Activated CD8-positive, alpha-beta memory T cell treated with anti-CD3 and anti-CD28 coated beads for 48 hours (primary cell): ENCODE data around the gene F10.

ENCODE experiments used
- DNase-seq, 3 experiments: peaks; one replicate each; pipeline ENCODE4 v3.0.0-alpha.2; 2020; ENCODE audit warnings: low read depth in 2 of 3, low spot score in 2 of 3

The F10 gene

DNA sequence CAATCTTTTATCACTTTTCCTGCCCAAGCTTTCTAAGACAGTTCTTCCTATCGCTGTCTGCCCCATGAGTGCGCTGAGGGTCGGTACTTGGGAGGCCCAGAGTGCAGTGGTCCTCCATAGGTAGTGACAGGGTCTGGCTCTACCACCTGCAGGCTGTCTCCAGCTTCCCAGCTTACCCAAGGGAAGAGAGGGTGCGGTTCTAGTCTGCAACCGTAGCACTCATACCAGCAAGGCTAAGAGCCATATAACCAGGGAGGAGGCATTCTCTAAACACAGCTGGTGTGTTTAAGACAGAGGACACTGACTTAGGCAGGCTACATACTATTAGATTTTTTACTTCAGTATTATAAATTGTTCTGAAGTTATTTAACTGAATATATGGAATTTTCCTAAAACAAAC, 44.1 kb downstream of the F10 start:
- no peak for DNase-seq

- DNase-seq = no peak
Measured at GRCh38 chr13:113167155-113167554, 44.6 kb downstream of the F10 start.

DNA sequence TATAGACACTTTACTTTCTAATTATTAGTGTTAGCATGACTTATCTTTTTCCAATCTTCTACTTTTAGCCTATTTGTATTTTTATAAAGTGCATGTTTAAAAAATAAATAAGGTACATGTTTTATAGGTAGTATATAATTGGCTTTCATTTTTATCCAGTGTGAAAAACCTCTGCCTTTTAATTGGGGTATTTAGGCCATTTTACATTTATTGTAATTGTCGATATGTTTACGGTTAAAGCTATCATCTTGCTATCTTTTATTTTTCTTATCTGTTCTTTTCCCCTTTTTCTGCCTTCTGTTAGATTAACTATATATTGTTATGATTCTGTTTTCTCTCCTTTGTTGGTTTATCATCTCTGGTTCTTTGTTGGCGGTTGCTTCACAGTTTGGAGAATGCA, 45.0 kb downstream of the F10 start:
- no peak for DNase-seq

DNA sequence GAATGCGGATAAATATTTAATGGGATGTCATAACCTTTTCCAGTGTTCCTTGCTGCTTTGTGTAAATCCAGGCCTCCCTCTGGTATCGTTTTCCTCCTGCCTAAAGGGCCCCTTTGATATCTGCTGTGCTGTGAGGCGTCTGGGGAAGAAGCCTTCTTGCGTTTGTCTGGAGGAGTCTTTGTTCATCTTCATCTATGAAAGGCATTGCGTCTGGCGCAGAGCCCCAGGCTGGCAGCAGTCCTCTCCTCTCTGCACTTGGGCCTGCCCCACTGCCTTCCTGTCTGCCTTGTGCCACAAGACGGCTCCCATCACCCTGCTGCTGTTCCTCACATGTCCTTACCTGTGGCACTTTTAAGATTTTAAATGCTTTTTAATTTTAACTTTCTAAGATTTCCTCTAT, 45.6 kb downstream of the F10 start:
- no peak for DNase-seq

- no peak for DNase-seq
Measured at GRCh38 chr13:113169277-113170272, 47.0 kb downstream of the F10 start.

GRCh38 chr13:113170511-113170910, 47.9 kb downstream of the F10 start:
- DNase-seq = no peak

- DNase-seq = no peak
Measured at GRCh38 chr13:113171250-113172125, 48.9 kb downstream of the F10 start.

- DNase-seq = no peak
Measured at GRCh38 chr13:113172419-113172926, 49.9 kb downstream of the F10 start.

DNA sequence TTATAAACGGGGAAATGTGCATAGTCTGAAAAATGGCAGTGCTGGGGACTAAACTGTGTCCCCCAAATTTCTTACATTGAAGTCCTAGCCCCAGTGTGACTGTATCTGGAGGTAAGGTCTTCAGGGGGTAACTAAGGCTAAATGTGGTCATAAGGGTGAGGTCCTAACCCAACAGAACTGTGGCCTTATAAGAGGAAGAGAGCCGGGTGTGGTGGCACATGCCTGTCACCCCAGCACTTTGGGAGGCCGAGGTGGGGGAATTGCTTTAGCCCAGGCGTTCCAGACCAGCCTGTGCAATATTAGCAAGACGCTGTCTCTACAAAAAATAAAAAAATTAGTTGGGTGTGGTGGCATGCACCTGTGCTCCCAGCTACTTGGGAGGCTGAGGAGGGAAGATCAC, 53.7 kb downstream of the F10 start:
- no peak for DNase-seq

DNA sequence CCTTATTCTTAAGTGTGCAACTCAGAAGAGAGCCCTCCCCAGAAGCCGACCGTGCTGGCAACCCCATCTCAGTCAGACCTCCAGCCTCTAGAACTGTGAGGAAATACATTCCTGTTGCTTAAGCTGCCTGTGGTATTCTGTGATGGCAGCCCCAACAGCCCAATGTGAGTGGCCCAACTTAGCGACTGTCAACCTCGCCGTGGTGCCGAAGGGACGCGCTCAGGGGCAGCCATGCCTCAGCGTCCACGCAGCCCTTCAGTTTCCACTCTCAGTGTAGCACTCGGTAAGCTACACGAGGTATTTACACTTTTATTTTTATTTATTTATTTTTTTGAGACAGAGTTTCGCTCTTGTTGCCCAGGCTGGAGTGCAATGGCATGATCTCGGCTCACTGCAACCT, 54.2 kb downstream of the F10 start:
- no peak for DNase-seq

DNA sequence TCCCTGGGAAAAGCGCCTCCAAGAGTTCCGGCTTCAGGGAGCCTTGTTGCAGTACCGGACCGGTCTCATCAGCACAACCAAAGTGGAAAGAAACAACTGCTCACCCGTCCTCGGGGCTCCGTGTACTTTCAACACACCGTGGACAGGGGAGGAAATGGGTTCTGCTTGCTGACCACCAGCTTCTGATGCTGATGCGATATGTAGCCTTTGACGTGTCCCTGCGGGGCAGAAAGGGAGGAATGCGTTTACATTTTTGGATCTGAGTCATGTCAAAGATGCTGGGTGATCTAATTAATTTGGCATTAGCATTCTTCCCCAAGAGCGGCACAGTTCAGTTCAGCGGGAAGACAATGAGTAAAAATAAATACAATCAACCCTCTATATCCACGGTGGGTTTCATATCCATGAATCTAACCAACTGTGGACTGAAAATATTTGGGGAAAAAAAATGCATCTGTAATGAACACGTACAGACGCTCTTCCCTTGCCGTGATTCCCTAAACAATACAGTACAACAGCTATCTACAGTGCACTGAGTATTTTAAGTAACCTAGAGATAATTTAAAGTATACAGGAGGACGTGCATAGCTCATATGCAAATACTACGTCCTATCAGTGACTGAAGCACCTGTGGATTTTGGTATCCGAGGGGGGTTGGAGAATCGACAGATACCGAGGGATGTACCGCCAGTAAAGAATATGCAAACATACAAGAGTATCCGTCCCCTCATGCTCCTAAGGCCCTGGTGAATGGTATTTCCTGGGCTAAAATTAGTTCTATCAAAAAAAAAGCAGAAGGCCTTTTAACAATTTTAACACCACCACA, 55.7 kb downstream of the F10 start:
- no peak for DNase-seq

GRCh38 chr13:113178896-113179167, 56.2 kb downstream of the F10 start:
- DNase-seq = no peak

DNA sequence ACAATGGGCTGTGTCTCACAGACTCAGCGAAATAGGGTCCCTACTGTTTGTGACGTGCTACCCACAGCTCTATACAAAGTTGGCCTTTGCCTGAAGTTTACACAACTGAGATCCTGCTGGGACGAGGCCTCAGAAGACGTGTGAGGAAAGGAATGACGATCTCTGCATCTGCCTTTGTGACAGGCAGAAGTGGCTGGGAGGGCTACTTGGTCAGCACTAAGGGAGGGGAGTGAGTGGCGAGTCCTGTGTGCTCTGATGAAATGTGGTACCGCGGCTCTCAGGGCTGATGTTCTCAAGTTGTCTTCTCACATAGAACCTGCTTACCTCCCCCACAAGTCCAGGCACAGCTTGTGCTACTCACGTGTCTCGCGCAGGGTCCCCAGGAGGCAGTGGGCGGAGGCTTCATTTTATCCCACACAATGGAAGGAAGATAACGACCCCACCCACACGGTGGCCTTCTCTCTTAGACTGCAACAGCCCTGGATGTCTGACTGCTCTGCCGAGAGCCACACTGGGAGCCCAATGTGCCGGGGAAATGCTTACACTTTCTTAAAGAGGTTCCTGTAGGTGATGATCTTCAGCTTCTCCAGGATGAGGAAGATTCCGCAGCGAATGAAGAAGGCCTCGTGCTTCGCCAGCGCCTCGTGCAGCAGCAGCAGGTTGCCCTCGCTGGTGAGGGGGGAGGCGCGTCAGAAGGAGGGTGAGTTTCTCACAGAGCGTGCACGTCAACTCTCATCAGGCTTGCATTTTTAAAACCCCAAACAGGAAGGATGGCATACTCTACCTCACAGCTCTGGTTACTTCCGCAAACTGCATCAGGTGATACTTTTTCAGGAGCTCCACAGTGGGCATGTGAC, 57.0 kb downstream of the F10 start:
- no peak for DNase-seq

DNA sequence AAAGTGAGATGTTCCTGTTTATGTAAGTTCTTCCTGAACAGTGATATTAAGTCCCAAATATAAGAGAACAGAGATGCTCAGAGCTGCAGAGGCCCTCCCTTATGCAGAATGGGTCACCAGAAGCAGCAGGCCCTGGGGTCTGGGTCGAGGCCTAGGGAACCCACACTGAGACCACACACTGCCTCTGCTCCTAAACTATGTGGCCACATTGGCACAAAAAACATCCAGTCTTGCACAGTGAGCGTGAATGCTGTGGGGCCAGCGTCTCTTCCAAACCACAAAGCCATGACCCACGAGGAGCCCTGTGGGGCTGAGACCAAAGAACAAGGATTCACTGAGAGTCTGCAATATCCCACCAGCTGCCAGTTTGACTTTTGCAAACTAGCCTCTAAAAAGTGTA, 59.4 kb downstream of the F10 start:
- DNase-seq = no peak

- DNase-seq = no peak
Measured at GRCh38 chr13:113183450-113184129, 61.0 kb downstream of the F10 start.

DNA sequence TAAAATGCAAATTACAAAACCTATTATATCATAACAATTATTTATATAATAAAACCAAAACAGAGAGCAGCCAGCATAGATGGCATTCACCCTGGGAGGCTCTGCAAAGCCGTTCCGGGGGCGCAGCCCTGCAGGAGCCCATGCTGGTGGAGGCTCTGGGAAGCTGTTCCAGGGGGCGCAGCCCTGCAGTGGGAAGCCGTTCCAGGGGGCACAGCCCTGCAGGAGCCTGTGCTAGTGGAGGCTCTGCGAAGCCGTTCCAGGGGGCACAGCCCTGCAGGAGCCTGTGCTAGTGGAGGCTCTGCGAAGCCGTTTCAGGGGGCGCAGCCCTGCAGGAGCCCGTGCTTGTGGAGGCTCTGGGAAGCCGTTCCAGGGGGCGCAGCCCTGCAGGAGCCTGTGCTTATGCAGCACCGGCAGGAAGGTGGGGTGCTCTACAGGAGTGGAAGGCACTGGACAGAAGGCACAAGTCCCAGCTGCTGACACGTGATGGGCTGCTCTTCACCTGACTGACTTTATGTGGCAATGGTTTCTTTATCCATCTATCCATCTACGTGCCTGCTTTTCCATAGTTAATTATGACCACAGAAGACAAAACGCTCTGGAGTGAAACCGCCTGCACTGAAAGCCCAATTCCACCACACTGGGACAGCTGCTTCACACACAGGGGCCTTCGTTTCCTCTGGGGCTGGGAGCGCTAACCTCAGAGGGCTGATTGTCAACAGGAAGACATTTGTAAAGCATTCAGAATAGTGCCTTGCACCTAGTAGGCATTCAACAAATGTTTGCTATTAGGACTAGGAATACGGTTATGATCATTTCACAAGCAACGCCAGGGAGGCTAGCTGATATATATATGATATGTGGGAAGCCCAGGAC, 62.2 kb downstream of the F10 start:
- DNase-seq = no peak

- no peak for DNase-seq
Measured at GRCh38 chr13:113186061-113186900, 63.7 kb downstream of the F10 start.

GRCh38 chr13:113187263-113187669, 64.7 kb downstream of the F10 start:
- DNase-seq = peak in 1 of 3 experiments; percentile 45
